ENCODE data around the gene SDK1.

DNA sequence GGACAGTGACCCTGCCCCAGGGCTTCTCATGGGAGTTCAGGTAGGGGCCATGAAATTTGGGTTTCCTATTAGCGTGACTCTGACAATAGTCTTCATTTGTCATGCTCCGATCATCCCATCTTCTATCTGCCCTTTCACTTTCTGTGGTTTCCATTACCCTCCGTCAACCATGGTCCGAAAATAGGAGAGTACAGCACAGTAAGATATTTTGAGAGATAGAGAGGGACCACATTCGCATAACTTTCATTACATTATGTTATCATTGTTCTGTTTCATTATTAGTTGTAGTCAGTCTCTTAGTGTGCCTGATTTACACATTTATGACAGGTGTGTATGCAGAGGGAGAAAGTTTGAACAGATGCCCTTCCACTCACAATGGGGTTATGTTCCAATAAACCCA, 649.2 kb downstream of the SDK1 start:
- TF ChIP-seq POLR2A (IDR thresholded peaks at IDR 0.05), result no peak
- TF ChIP-seq, protein P1, sequence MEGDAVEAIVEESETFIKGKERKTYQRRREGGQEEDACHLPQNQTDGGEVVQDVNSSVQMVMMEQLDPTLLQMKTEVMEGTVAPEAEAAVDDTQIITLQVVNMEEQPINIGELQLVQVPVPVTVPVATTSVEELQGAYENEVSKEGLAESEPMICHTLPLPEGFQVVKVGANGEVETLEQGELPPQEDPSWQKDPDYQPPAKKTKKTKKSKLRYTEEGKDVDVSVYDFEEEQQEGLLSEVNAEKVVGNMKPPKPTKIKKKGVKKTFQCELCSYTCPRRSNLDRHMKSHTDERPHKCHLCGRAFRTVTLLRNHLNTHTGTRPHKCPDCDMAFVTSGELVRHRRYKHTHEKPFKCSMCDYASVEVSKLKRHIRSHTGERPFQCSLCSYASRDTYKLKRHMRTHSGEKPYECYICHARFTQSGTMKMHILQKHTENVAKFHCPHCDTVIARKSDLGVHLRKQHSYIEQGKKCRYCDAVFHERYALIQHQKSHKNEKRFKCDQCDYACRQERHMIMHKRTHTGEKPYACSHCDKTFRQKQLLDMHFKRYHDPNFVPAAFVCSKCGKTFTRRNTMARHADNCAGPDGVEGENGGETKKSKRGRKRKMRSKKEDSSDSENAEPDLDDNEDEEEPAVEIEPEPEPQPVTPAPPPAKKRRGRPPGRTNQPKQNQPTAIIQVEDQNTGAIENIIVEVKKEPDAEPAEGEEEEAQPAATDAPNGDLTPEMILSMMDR (IDR thresholded peaks at IDR 0.05), result no peak

All from body of pancreas (tissue), 4 donors.